Epithelial cell of proximal tubule (primary cell): ENCODE results near the gene CWH43. TPM values are rescaled to one million over a fixed set of nuclear protein-coding genes. Genes with fewer than 3 reads are reported as not detected.
"Not testable (repeated sequence)": the region's sequence is repeated elsewhere in the genome, so short reads cannot be mapped to it uniquely, and the experiment has no call there.

Experiments
- DNase-seq: peaks from one replicate; pipeline ENCODE4 v3.0.0-alpha.2; 2011; ENCODE audit warnings: low read depth
- H3K4me3 ChIP-seq: 2 replicates; pipeline ENCODE4 v1.5.1; 2011; ENCODE audit warnings: low read depth, mild to moderate bottlenecking, low read length
- total RNA-seq: library from RNA; depleted of rRNA; stranded (reverse); fragments of >200 nt; gene quantifications from 2 replicates; pipeline ENCODE4 v1.2.3, GENCODE V29; 2015
- TF ChIP-seq, protein P1 (sequence below): conservative IDR thresholded peaks from 2 replicates; pipeline ENCODE4 v1.5.1; 2012; ENCODE audit warnings: low read depth, mild to moderate bottlenecking, low read length

CWH43 gene
- total RNA-seq, 1 donor from 2014 or later, result 0.52 TPM

DNA sequence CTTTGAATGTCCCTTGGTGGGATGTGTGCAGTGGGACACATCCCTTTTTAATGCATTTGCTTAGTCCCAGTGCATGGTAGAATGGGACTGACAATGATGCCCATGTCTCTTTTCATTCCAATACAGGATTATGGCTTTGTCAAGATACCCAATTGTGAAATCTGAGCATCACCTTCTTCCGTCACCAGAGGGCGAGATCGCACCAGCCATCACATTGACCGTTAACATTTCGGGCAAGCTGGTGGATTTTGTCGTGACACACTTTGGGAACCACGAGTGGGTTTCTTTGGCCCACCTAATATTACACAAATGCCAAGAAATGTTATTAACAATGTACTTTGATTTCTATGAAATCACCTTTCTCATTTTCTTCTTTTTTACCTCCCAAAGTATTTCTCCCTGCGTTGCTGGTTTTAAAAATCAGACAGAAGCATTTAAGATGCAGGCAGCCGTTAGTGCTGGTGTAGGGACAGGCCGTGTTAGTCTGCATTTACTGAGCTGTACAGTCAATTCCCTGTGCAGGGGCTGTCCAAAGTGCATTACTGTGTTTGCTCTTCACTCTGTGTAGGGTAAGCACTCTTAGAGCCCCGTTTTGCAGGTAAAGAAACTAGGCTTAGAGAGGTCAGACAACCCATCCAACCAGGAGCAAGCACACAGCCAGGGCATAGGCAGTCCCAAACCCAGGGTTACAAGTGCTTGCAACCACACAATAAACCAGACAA, 46.5 kb downstream of the CWH43 start:
- no peak for DNase-seq
- no peak overlapping the region for H3K4me3 ChIP-seq

DNA sequence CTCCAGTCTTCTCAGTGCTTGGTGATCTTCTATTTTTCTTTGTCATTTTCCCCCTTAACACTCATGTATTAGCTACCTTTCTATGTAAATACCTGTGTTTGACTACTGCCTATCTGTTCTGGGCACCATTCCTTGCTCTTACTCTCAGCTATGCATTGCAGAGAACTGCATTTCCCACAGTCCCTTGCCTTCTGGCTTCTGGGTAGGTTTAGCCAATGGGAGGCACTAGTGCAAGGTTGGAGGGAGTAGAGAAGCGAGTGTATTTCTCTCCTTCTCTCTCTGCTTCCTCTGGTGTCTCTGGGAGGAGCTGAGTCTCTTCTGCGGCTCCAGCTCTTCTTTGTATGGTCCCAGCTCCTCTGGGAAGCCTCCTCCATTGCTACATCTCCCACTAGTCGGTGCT, 50.5 kb downstream of the CWH43 start:
- no peak for DNase-seq
- TF ChIP-seq, protein P1, sequence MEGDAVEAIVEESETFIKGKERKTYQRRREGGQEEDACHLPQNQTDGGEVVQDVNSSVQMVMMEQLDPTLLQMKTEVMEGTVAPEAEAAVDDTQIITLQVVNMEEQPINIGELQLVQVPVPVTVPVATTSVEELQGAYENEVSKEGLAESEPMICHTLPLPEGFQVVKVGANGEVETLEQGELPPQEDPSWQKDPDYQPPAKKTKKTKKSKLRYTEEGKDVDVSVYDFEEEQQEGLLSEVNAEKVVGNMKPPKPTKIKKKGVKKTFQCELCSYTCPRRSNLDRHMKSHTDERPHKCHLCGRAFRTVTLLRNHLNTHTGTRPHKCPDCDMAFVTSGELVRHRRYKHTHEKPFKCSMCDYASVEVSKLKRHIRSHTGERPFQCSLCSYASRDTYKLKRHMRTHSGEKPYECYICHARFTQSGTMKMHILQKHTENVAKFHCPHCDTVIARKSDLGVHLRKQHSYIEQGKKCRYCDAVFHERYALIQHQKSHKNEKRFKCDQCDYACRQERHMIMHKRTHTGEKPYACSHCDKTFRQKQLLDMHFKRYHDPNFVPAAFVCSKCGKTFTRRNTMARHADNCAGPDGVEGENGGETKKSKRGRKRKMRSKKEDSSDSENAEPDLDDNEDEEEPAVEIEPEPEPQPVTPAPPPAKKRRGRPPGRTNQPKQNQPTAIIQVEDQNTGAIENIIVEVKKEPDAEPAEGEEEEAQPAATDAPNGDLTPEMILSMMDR, result no peak
- no peak overlapping the region for H3K4me3 ChIP-seq

More for the DNA sequence above, 46.5 kb downstream of the CWH43 start:
- TF ChIP-seq, protein P1, result peak; percentile 80

DNA sequence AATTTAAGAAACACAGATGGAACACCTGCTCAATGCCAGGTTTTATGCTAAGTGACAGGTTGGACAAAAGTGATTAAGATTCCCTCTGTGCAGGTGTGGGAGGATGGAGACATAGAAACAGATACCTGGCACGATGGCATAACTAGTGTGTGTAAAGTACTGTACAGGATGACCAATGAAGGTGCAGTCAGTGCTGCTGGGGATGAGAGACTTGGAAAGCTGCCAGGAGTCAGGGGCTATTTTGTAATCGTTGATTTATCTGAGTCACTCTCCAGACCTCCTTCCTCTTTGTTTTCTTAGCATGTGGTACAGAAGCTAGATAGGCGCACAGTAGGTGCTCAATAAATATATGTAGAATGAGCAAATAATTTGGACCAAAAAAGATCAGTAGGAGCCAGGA, 58.2 kb downstream of the CWH43 start:
- H3K4me3 ChIP-seq, result no peak overlapping the region
- TF ChIP-seq, protein P1, result no peak
- no peak for DNase-seq

DNA sequence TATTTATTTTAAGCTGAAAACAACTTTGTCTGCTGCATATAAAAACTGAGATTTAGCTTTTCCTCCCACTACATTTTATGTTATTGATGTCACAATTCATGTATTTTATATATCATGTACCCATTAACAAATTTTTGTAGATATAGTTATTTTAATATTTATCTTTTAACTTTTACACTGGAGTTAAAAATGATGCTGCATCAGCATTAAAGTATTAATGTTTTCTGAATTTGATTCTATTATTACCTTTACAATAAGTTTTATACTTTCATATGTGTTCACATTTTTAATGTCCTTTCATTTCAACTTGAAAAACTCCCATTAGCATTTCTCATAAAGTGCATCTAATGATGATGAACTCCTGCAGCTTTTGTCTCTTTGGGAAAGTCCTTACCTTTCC, 72.2 kb downstream of the CWH43 start:
- no peak overlapping the region for H3K4me3 ChIP-seq
- no peak for DNase-seq
- TF ChIP-seq, protein P1, result no peak

DNA sequence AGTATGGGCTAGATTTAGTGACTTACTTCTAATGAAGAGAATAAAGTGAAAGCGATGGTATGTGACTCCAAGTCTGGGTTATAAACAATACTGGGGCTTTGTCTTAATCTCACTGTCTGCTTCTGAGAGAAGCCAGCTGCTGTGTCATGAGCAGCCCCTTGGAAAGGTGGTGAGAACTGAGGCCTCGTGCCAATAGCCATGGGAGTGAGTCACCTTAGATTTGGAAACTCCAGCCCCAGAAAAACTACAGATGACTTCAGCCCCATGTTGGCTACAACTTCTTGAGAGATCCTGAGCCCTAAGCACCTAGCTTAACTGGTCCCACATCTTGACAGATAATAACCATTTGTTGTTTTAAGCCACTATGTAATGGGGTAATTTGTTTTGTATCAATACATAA, 77.6 kb downstream of the CWH43 start:
- H3K4me3 ChIP-seq, result no peak overlapping the region
- TF ChIP-seq, protein P1, result no peak
- no peak for DNase-seq

DNA sequence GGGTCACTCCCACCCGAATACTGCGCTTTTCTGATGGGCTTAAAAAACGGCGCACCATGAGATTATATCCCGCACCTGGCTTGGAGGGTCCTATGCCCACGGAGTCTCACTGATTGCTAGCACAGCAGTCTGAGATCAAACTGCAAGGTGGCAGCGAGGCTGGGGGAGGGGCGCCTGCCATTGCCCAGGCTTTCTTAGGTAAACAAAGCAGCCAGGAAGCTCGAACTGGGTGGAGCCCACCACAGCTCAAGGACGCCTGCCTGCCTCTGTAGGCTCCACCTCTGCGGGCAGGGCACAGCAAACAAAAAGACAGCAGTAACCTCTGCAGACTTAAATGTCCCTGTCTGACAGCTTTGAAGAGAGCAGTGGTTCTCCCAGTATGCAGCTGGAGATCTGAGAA, 86.1 kb downstream of the CWH43 start:
- H3K4me3 ChIP-seq, DNase-seq: not testable (repeated sequence)

DNA sequence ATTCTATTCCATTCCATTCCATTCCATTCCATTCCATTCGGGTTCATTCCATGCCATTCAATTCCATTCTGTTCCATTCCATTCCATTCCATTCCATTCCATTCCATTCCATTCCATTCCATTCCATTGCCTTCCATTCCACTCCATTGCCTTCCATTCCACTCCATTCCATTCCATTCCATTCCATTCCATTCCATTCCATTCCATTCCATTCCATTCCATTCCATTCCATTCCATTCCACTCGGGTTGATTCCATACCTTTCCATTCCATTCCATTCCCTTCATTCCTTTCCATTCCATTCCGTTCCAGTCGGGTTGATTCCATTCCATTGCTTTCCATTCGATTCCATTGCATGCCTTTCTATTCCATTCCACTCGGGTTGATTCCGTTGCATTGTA, 105.8 kb downstream of the CWH43 start:
- not testable (repeated sequence) for DNase-seq, H3K4me3 ChIP-seq

DNA sequence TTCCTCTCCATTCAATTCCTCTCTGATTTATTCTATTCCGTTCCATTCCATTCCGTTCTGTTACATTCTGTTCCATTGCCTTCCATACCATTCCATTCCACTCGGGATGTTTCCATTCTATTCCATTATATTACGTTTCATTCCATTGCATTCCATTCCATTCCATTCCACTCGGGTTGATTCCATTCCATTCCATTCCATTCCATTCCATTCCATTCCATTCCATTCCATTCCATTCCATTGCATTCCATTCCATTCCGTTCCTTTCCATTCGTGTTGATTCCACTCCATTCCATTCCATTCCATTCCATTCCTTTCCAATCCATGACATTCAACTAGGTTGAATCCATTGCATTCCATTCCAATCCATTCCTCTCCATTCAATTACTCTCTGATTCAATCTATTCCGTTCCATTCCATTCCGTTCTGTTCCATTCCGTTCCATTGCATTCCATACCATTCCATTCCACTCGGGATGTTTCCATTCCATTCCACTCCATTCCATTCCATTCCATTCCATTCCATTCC, 106.6 kb downstream of the CWH43 start:
- H3K4me3 ChIP-seq, DNase-seq: not testable (repeated sequence)

DNA sequence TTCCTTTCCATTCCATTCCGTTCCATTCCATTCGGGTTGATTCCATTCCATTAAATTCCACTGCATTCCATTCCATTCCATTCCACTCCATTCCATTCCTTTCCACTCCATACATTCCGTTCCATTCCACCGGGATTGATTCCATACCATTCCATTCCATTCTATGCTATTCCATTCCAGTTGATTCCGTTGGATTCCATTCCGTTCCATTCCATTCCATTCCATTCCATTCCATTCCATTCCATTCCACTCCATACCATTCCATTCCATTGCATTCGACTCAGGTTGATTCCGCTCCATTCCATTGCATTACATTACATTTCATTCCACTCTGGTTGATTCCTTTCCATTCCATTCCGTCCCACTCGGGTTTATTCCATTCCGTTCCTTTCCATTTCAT, 110.1 kb downstream of the CWH43 start:
- DNase-seq, H3K4me3 ChIP-seq: not testable (repeated sequence)

DNA sequence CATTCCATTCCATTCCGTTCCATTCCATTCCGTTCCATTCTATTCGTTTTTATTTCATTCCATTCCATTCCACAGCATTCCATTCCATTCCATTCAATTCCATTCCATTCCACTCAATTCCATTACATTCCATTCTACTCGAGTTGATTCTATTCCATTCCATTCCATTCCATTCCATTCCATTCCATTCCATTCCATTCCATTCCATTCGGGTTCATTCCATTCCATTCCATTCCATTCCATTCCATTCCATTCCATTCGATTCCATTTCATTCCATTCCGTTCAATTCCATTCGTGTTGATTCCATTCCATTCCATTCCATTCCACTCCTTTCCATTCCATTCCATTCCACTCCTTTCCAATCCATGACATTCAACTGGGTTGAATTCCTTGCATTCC, 110.6 kb downstream of the CWH43 start:
- not testable (repeated sequence) for DNase-seq, H3K4me3 ChIP-seq

DNA sequence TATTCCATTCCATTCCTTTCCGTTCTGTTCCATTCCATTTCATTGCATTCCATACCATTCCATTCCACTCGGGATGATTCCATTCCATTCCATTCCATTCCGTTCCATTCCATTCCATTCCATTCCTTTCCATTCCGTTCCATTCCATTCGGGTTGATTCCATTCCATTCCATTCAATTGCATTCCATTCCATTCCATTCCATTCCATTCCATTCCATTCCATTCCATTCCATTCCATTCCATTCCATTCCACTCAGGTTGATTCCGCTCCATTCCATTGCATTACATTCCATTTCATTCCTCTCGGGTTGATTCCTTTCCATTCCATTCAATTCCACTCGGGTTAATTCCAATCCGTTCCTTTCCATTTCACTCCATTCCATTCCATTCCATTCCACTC, 111.0 kb downstream of the CWH43 start:
- DNase-seq, result not testable (repeated sequence)

DNA sequence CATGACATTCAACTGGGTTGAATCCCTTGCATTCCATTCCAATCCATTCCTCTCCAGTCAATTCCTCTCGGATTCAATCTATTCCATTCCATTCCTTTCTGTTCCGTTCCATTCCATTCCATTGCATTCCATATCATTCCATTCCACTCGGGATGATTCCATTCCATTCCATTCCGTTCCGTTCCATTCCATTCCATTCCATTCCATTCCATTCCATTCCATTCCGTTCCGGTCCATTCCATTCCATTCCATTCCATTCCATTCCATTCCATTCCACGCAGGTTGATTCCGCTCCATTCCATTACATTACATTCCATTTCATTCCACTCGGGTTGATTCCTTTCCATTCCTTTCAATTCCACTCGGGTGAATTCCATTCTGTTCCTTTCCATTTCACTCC, 111.4 kb downstream of the CWH43 start:
- not testable (repeated sequence) for H3K4me3 ChIP-seq, DNase-seq

More for the DNA sequence above, 111.0 kb downstream of the CWH43 start:
- H3K4me3 ChIP-seq, result not testable (repeated sequence)

DNA sequence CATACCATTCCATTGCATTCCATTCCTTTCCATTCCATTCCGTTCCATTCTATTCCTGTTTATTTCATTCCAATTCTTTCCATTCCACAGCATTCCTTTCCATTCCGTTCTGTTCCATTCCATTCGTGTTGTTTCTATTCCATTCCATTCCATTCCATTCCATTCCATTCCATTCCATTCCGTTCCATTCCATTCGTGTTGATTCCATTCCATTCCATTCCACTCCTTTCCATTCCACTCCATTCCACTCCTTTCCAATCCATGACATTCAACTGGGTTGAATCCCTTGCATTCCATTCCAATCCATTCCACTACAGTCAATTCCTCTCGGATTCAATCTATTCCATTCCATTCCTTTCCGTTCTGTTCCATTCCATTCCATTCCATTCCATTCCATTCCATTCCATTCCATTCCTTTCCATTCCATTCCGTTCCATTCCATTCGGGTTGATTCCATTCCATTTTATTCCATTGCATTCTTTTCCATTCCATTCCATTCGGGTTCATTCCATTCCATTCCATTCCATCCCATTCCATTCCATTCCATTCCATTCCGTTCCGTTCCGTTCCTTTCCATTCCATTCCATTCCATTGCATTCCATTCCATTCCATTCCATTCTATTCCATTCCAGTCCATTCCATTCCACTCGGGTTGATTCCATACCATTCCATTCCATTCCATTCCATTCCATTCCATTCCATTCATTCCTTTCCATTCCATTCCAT, 112.1 kb downstream of the CWH43 start:
- H3K4me3 ChIP-seq, DNase-seq: not testable (repeated sequence)
